ENCODE measurements around the gene NPTX1.

NPTX1 gene

GRCh38 chr17:80445007-80445725 lies 31.2 kb downstream of the NPTX1 start:
- in situ Hi-C loops (cut with MboI; ENCODE audit: low sequenced_read_pairs), result loop anchor here (25.0 kb wide), 1 partner anchor 467 kb away; no protein-coding TSS in a partner anchor

- in situ Hi-C loops (cut with MboI; ENCODE audit: low sequenced_read_pairs), result loop anchor here (25.0 kb wide), 1 partner anchor 468 kb away; no protein-coding TSS in a partner anchor
Measured at GRCh38 chr17:80444644-80444979, 31.8 kb downstream of the NPTX1 start.

- in situ Hi-C loops (cut with MboI; ENCODE audit: low sequenced_read_pairs), result loop anchor here (25.0 kb wide), 1 partner anchor 468 kb away; no protein-coding TSS in a partner anchor
Measured at GRCh38 chr17:80443916-80444643, 32.3 kb downstream of the NPTX1 start.

GRCh38 chr17:80443498-80443897 lies 32.9 kb downstream of the NPTX1 start:
- in situ Hi-C loops (cut with MboI; ENCODE audit: low sequenced_read_pairs), result loop anchor here (25.0 kb wide), 1 partner anchor 469 kb away; no protein-coding TSS in a partner anchor

GRCh38 chr17:80442764-80443163 lies 33.6 kb downstream of the NPTX1 start:
- in situ Hi-C loops (cut with MboI; ENCODE audit: low sequenced_read_pairs), result loop anchor here (25.0 kb wide), 1 partner anchor 470 kb away; no protein-coding TSS in a partner anchor

GRCh38 chr17:80442323-80442659 lies 34.1 kb downstream of the NPTX1 start:
- in situ Hi-C loops (cut with MboI; ENCODE audit: low sequenced_read_pairs), result loop anchor here (25.0 kb wide), 1 partner anchor 470 kb away; no protein-coding TSS in a partner anchor

- in situ Hi-C loops (cut with MboI; ENCODE audit: low sequenced_read_pairs), result loop anchor here (25.0 kb wide), 1 partner anchor 471 kb away; no protein-coding TSS in a partner anchor
Measured at GRCh38 chr17:80441598-80442322, 34.6 kb downstream of the NPTX1 start.

GRCh38 chr17:80441133-80441578 lies 35.3 kb downstream of the NPTX1 start:
- in situ Hi-C loops (cut with MboI; ENCODE audit: low sequenced_read_pairs), result loop anchor here (25.0 kb wide), 1 partner anchor 471 kb away; no protein-coding TSS in a partner anchor

GRCh38 chr17:80439499-80439898 lies 36.9 kb downstream of the NPTX1 start:
- in situ Hi-C loops (cut with MboI; ENCODE audit: low sequenced_read_pairs), result loop anchor here (25.0 kb wide), 1 partner anchor 473 kb away; no protein-coding TSS in a partner anchor

- in situ Hi-C loops (cut with MboI; ENCODE audit: low sequenced_read_pairs), result loop anchor here (25.0 kb wide), 1 partner anchor 473 kb away; no protein-coding TSS in a partner anchor
Measured at GRCh38 chr17:80438806-80439205, 37.6 kb downstream of the NPTX1 start.

- in situ Hi-C loops (cut with MboI; ENCODE audit: low sequenced_read_pairs), result loop anchor here (25.0 kb wide), 1 partner anchor 475 kb away; no protein-coding TSS in a partner anchor
Measured at GRCh38 chr17:80437532-80437931, 38.9 kb downstream of the NPTX1 start.

- in situ Hi-C loops (cut with MboI; ENCODE audit: low sequenced_read_pairs), result loop anchor here (25.0 kb wide), 1 partner anchor 478 kb away; no protein-coding TSS in a partner anchor
Measured at GRCh38 chr17:80433916-80434666, 42.3 kb downstream of the NPTX1 start.

- in situ Hi-C loops (cut with MboI; ENCODE audit: low sequenced_read_pairs), result loop anchor here (25.0 kb wide), 1 partner anchor 479 kb away; no protein-coding TSS in a partner anchor
Measured at GRCh38 chr17:80432961-80433550, 43.4 kb downstream of the NPTX1 start.

GRCh38 chr17:80432350-80432955 lies 44.0 kb downstream of the NPTX1 start:
- in situ Hi-C loops (cut with MboI; ENCODE audit: low sequenced_read_pairs), result loop anchor here (25.0 kb wide), 1 partner anchor 480 kb away; no protein-coding TSS in a partner anchor

- in situ Hi-C loops (cut with MboI; ENCODE audit: low sequenced_read_pairs), result loop anchor here (25.0 kb wide), 1 partner anchor 481 kb away; no protein-coding TSS in a partner anchor
Measured at GRCh38 chr17:80431246-80432195, 44.9 kb downstream of the NPTX1 start.

GRCh38 chr17:80430446-80431245 lies 45.8 kb downstream of the NPTX1 start:
- in situ Hi-C loops (cut with MboI; ENCODE audit: low sequenced_read_pairs), result loop anchor here (25.0 kb wide), 1 partner anchor 482 kb away; no protein-coding TSS in a partner anchor

Measured in HL-60/S4 treated with phorbol 12-myristate 13-acetate at 8.2 ng/mL for 4 days and 3 days (cell line).